Measurements from ENCODE around the gene SLC6A19.
"Not testable (repeated sequence)": the region's sequence is repeated elsewhere in the genome, so short reads cannot be mapped to it uniquely, and the experiment has no call there.

The SLC6A19 gene

GRCh38 chr5:1201327-1202025 lies at the start of gene SLC6A19:
SLC6A19 (plus strand) TSS chr5:1201595; CDS start chr5:1201651, 56 bp downstream.
- no peak for DNase-seq

GRCh38 chr5:1152156-1152555 lies 49.2 kb upstream of the SLC6A19 start:
- no peak for DNase-seq

- no peak for DNase-seq
Observed at GRCh38 chr5:1152771-1153282, 48.6 kb upstream of the SLC6A19 start.

GRCh38 chr5:1153428-1153827 lies 48.0 kb upstream of the SLC6A19 start:
- DNase-seq: no peak

DNA sequence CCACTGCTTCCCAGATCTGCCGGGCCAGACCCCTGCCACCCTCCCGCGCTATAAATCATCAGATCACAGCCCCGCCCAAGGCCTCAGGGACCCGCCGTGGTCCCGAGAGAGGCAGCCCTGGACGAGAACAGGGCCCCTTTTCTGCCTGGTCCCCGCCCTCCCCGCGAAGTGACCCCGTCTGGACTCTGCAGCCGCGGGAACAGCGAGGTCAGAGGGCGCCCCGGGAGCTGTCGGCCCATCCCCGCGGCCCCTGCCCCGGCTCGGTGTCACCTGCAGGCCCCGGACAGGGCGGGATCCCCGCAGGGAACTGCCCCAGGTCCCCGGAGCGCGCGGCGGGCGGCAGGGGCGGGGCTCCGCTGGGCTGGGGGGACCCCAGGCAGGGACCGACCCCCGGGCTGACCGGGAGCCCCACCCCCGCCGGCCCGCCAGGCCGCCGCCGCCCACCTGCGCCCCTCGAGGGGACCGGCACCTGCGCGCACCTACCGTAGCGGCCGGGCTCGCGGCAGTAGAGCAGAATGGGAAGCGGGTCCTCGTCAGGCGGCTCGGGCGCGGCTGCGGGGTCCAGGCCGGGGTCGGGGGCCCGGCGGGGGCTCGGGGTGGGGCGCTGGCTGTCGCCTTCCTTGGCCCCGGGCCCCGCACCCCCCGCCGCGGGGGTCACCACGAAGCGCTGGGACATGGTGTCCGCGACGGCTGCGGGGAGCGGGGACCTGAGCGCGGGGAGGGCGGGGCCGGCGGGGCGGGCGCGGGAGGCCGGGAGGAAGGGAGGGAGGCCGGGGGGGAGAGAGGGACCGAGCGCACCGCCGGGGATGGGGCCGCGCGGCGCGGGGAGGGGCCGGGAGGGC lies 46.0 kb upstream of the SLC6A19 start:
- DNase-seq: no peak

- no peak for DNase-seq
Observed at GRCh38 chr5:1156033-1156753, 45.2 kb upstream of the SLC6A19 start.

DNA sequence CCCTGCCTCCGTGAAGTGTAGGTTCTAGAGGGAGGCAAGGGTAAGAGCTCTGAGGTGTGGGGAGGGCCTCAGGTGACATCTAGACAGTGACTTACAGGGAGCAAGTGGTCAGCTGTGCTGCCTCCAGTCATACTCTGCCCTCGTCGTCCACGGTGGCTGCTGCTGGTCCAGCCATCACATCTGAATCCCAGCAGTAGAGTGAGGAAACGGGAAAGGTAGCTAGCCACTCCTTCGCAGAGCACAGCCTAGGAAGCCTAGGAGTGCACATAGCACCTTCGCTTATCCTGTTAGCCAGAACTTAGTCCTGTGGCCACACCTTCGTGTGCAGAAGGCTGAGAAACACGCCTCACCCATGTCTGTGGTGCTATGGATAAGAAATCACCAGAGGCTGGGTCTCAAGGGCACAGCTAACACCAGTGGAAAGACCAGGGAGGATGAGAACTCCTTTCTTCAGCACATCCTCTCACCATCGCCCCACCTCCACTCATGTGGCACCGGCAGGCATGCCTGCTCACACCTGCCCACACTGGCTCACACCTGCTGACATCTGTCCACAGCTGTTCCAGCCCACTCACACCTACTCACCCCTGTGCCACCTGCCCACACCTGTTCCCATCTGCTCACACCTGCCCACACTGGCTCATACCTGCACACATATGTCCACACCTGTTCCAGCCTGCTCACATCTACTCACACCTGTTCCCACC lies 44.5 kb upstream of the SLC6A19 start:
- DNase-seq: no peak

- not testable (repeated sequence) for DNase-seq
Observed at GRCh38 chr5:1157461-1157986, 43.9 kb upstream of the SLC6A19 start.

DNA sequence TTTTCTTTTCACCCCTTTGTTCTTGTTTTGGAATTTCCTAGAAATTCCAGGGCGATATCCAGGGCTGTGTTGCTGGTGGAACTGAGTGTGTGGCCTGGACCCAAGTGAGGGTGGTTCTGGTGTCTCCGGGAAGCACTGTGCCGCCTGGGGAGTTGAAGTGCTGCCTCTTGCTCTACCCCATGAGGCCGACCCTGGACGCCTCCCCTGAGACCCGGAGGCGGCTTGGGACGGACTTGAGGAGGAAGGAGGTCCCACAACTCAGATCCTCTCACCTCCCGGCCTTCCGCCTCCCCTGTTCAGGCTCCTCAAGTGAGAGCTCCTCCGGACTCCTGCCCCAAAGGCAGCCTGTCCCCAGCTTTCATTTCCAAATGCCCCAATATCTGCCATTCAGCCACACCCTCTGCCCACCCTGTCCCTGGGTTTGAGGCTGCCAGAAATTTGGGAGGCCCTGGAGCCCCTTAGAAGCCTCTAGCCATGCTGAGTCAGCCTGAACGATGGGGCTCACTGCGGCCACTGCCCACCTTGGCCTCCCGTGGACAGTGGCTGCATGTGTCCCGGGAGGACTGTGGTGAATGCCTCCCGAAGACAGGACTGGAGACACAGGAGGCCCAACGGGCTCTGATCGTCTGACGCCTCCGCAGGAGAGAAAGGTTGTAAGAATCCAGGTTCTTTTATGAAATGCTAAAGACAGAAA lies 42.6 kb upstream of the SLC6A19 start:
- DNase-seq: no peak

DNA sequence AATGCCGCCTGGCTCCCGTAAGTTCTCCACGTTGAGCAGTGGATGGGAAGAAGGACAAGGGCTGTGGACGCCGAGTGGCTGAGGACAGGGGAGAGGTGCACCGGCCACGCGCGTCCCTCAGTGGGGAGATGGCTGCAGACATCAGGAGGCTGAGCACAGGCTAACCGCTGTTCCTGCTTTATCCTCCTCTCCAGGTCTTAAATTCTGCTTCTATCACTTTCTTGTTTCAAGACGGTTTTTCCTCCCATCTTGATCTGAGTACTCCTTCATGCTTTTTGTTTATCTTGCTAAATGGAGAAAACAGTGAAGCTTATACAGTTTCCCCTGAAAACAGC lies 42.1 kb upstream of the SLC6A19 start:
- no peak for DNase-seq

- DNase-seq: no peak
Observed at GRCh38 chr5:1159774-1160406, 41.5 kb upstream of the SLC6A19 start.

- no peak for DNase-seq
Observed at GRCh38 chr5:1161108-1161832, 40.1 kb upstream of the SLC6A19 start.

GRCh38 chr5:1161833-1162229 lies 39.6 kb upstream of the SLC6A19 start:
- DNase-seq: no peak

DNA sequence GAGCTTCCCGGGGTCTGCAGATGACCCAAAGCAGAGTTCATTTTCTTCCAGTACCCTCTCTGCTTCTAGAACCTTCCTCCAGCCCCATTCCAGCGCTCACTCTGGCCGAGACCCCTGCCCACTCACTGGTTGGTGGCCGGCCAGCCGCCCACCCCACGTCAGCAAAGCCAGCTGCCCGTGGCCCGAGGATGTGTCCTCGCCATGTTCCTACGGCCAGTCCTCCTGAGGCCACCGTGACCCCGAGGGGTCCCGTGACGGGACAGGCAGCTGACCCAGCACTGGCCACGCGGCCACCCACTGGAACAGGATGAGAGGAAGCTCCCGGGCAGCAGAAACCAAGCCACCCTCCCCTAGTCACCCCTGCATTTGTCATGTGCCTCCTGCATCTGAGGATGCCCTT lies 39.1 kb upstream of the SLC6A19 start:
- no peak for DNase-seq

DNA sequence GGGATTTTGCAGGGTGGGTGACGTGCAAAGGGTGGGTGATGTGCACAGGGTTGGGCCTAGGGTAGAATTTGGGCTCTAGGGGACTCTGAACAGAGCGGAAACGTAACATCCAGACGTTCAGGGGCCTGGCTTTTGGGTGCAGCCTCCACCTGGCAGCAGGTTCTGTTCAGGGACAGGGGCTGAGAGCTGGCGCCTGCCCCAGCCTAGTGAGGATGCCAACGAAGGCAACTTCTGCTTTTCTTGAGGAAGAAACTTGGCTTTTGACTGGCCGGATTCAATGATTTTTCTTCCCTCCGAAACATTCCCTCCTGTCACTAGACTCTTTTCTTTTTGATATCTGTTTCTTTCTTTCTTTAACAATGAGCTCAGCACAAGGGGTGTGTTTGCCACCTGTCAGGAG lies 38.6 kb upstream of the SLC6A19 start:
- DNase-seq: no peak

DNA sequence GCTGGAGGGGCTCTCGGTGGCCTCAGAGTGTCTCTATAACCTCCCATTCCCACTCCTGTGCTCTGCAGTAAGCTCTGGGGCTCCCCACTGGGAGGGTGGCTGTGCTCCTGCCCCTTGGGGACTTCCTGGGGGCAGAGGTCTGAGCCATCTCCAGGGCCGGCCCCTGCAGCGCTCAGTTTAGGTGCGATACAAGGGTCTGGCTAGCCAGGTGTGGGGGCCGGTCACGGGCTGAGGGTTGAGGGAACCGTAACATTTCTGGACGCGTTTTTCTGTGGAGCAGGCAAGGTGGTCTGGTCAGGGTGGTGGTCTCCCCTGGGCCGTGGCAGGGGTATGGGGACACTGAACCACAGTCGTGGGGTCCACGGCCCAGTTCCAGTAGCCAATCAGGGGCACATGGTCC lies 38.0 kb upstream of the SLC6A19 start:
- no peak for DNase-seq

DNA sequence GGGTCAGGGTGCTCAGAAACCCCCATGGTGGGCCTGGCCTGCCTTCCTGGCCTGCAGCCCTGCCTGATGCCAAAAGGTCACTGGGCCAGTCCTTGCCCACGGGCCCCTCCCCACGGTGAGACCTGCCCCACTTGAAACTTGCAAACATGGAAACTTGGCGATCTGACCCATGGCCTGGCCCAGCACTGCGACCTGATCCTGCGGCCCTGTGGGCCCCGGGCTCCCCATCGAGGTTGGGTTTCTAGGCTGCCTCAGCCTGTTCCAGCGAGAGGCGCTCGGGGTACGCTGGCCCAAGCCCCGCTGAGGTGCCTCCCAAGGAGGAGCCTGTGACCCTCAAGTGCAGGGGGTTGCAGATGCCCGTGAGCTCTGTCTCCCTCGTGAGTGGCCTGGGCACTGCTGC lies 37.5 kb upstream of the SLC6A19 start:
- no peak for DNase-seq

GRCh38 chr5:1164696-1165630 lies 36.4 kb upstream of the SLC6A19 start:
- DNase-seq: no peak

GRCh38 chr5:1165864-1166263 lies 35.5 kb upstream of the SLC6A19 start:
- DNase-seq: no peak

DNA sequence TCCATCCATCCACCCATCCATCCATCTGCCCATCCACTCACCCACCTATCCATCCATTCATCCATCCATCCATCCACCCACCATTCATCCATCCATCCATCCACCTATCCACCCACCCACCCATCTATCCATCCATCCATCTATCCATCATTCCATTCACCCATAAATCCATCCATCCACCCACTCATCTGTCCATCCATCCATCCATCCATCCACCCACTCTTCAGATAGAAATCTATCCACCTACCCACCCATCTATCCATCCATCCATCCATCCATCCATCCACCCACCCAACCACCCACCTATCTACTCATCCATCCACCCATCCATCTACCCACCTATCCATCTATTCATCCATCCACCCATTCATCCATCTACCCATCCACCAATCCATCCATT lies 35.0 kb upstream of the SLC6A19 start:
- DNase-seq: no peak
